Adrenal gland (tissue), 12 donors: Measurements from ENCODE around the gene PRMT7. TPM values are rescaled to one million over a fixed set of nuclear protein-coding genes. Genes with fewer than 3 reads are reported as not detected.

Source experiments
- DNase-seq, 7 donors: peaks; one replicate each; pipeline ENCODE4 v3.0.0-alpha.2; 2019 to 2020
- H3K27ac ChIP-seq, 5 donors: fragments of 200-600 bp; sonication (generic) in 4 of 5; 1 replicate in 3 of 5; 2 replicates in 2 of 5; pipeline versions ENCODE4 v1.5.1 to v1.8.0; 2016 to 2020; ENCODE audit warnings: mild to moderate bottlenecking in 1 of 5
- H3K27me3 ChIP-seq: fragments of 200-600 bp; 2 replicates; pipeline ENCODE4 v1.8.0; 2021
- H3K36me3 ChIP-seq, 2 donors: fragments of 200-600 bp; replicated peaks in 1 of 2; 1 replicate in 1 of 2; 2 replicates in 1 of 2; pipeline versions ENCODE4 v1.5.1 to v1.8.0; 2018 to 2022
- H3K4me1 ChIP-seq, 2 donors: fragments of 200-600 bp; replicated peaks in 1 of 2; 1 replicate in 1 of 2; 2 replicates in 1 of 2; pipeline versions ENCODE4 v1.5.1 to v1.8.0; 2018 to 2021
- H3K4me3 ChIP-seq, 4 donors: fragments of 200-600 bp; sonication (generic) in 3 of 4; one replicate each; pipeline ENCODE4 v1.5.1; 2016 to 2018
- H3K9me3 ChIP-seq, 3 donors: fragments of 200-600 bp; sonication (generic) in 1 of 3; replicated peaks in 1 of 3; 1 replicate in 2 of 3; 2 replicates in 1 of 3; pipeline versions ENCODE4 v1.5.1 to v1.8.0; 2016 to 2021
- POLR2A ChIP-seq, 2 donors: fragments of 450-650 bp; IDR thresholded peaks; one replicate each; pipeline ENCODE4 v1.6.1; 2017; ENCODE audit warnings: antibody characterized with exemption in 2 of 2, mild to moderate bottlenecking in 2 of 2, moderate library complexity in 1 of 2
- WGBS, 4 donors: extraction: QIAGEN DNeasy Blood & Tissue Kit in 2 of 4; methylation state at CpG; one replicate each; pipeline versions ENCODE4 v1.1.5 to v1.1.7; 2013 to 2017; 5-methylcytosine and 5-hydroxymethylcytosine counted together
- intact Hi-C, 2 donors: fragments of 100-400 bp; cut with DNase I; formaldehyde crosslinking; loops; one replicate each; pipeline versions ENCODE4 v1.14.1 to v1.15.0; 2022 to 2023
- polyA plus RNA-seq, 3 donors: library from polyadenylated mRNA; stranded (reverse); fragments of 200-250 nt in 2 of 3; fragments of 350-450 nt in 1 of 3; fragmentation: Illumina TruSeq in 1 of 3; extraction: RNeasy Lipid Tissue Mini Kit (QIAGEN cat#74804) in 1 of 3; gene quantifications; one replicate each; pipeline ENCODE4 v1.2.3, GENCODE V29; 2013 to 2014
- total RNA-seq, 9 donors: library from RNA; depleted of rRNA in 4 of 9; stranded (reverse); fragments of >200 nt in 4 of 9; fragments of 120-200 nt in 1 of 9; fragmentation: NEBNext Ultra II Directional in 1 of 9; extraction: Animal tissue kit (Norgen Biotek cat#: 25700) in 1 of 9; gene quantifications; one replicate each; pipeline versions ENCODE4 v1.1.0 to v1.2.4, GENCODE V29; 2013 to 2023
- TF ChIP-seq, protein P1 (sequence below), 6 experiments: fragments of 450-650 bp in 4 of 6; fragments of 200-600 bp in 2 of 6; sonication (generic) in 1 of 6; IDR thresholded peaks; 1 replicate in 5 of 6; 2 replicates in 1 of 6; pipeline versions ENCODE4 v1.5.1 to v1.8.0; 2016 to 2021; ENCODE audit warnings: antibody characterized with exemption in 6 of 6, mild to moderate bottlenecking in 2 of 6, moderate library complexity in 1 of 6
- donor health status: healthy with polysubstance abuse.
- donor health status: Bipolar disorder and iron deficiency.
- donor health status: DM: yes; HTN: yes; CAD: no.
- donor health status: DM: no; HTN: no; CAD: no.
- donor health status: DM: no; HTN: no; CAD: no.
- donor health status: DM: yes; HTN: yes; CAD: no.

PRMT7 gene
- total and polyA plus RNA-seq, 12 donors, result 30.0 to 141 (median 42.7) TPM

DNA sequence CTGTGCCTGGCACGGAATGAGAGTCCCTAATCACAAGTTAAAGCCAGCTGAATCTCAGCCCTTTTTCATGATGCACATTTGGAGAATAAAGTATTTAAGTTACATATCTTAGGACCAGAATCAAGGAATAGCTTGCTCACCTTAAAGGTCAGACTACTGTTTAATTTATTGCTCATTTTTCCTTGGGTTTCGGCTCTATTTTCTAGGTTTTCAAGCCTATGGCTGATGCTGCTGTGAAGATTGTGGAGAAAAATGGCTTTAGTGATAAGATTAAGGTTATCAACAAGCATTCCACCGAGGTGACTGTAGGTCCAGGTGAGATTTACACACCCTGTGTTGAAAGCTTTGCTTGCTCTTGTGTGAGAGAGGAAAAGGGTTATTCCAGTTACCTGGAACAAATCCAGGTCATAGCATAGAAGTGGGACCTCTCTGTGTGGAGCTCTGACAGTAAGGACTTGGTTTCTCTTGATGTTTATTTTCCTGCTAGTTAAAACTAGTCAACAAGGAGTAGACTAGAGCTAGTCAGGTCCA lies 18.1 kb downstream of the PRMT7 start:
- TF ChIP-seq POLR2A (IDR thresholded peaks at IDR 0.05), result no peak
- TF ChIP-seq, protein P1, sequence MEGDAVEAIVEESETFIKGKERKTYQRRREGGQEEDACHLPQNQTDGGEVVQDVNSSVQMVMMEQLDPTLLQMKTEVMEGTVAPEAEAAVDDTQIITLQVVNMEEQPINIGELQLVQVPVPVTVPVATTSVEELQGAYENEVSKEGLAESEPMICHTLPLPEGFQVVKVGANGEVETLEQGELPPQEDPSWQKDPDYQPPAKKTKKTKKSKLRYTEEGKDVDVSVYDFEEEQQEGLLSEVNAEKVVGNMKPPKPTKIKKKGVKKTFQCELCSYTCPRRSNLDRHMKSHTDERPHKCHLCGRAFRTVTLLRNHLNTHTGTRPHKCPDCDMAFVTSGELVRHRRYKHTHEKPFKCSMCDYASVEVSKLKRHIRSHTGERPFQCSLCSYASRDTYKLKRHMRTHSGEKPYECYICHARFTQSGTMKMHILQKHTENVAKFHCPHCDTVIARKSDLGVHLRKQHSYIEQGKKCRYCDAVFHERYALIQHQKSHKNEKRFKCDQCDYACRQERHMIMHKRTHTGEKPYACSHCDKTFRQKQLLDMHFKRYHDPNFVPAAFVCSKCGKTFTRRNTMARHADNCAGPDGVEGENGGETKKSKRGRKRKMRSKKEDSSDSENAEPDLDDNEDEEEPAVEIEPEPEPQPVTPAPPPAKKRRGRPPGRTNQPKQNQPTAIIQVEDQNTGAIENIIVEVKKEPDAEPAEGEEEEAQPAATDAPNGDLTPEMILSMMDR (IDR thresholded peaks at IDR 0.05), result peak in 1 of 6 experiments; percentile 31
- intact Hi-C loops, result loop anchor here (2.0 to 5.0 kb wide), 3 partner anchors 66 to 87 kb away; partner anchors contain the start of gene SLC7A6 (in 1 of the 2)
- H3K4me3 ChIP-seq, result no peak overlapping the region
- H3K36me3 ChIP-seq, result peaks cover 0 to 40% of the 10 kb centered on the region in 2 donors
- H3K27me3 ChIP-seq, result no peaks in the 10 kb centered on the region
- WGBS, 4 donors, result 18 to 47% (median 32%) methylated on average over 3 of the region's 3 CpGs
- no peaks in the 10 kb centered on the region for H3K9me3 ChIP-seq
- H3K4me1 ChIP-seq, result peaks cover 13 to 34% of the 10 kb centered on the region in 2 donors
- no peak for DNase-seq
- no peak overlapping the region for H3K27ac ChIP-seq

DNA sequence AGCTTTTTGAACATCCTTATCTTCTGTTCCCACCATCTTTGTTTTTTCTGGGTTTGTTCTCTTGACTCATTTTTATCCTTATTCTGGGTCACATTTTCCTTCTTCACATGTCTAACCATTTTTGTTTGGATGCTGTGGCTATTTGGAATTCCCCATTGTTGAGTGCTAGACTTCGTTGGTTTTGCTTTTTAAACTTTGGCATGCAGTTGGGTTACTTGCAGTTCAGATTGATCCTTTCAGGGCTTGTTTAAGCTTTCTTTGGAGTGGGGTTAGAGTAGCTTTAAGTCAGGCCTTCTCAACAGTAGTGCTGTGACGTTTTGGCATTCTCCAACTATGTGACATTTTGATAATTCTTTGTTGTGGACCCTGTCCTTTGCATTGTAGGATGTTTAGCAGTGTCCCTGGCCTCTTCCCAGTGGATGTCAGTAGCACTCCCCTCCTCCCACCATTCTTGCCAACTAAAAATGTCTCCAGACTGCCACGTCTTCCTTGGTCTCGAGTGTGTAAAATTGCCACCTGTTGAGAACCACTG lies 21.1 kb downstream of the PRMT7 start:
- DNase-seq, result no peak
- peak overlapping the region in 2 of 5 donors; percentile 73 to 77 for H3K27ac ChIP-seq
- no peaks in the 10 kb centered on the region for H3K27me3 ChIP-seq
- WGBS, 4 donors, result 25 to 32% (median 26%) methylated on average over 2 to 4 of the region's 4 CpGs
- H3K4me3 ChIP-seq, result no peak overlapping the region
- TF ChIP-seq, protein P1 (IDR thresholded peaks at IDR 0.05), result no peak
- TF ChIP-seq POLR2A (IDR thresholded peaks at IDR 0.05), result no peak
- H3K4me1 ChIP-seq, result peaks cover 4 to 21% of the 10 kb centered on the region in 2 donors
- no peaks in the 10 kb centered on the region for H3K9me3 ChIP-seq
- peaks cover 0 to 12% of the 10 kb centered on the region in 2 donors for H3K36me3 ChIP-seq
- intact Hi-C loops, result no loop called here

DNA sequence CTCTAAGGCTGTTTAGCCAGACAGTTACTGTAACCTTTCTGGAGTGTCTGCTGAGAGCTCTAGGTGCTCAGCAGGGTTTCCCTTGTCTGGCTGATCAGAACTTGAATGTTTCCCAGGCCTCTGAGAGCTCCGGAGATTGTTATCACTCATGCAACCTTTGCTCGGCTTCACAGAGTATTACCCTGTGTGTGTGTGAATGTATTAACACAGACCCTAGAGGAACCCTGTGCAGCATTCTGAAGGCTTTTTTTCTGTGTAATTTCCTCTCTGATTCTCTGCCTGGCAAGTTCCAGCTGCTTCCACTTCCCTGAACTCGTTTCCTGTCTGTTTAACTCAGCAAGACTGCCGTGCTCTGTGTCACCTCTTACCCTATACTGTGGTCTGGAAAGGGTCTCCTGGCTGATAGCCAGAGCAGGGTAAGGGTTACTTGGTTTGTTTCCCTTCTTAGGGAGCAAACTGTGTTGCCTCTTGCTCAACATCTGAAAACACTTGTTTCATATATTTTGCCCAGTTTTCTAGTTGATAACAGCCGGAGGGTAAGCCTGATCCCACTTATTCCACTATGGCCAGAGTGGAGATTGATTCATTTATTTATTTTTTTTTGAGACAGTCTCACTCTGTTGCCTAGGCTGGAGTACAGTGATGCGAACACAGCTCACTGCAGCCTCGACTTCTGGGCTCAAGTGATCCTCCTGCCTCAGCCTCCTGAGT lies 21.7 kb downstream of the PRMT7 start:
- H3K36me3 ChIP-seq, result peaks cover 0 to 16% of the 10 kb centered on the region in 2 donors
- intact Hi-C loops, result no loop called here
- H3K9me3 ChIP-seq, result no peaks in the 10 kb centered on the region
- TF ChIP-seq, protein P1 (IDR thresholded peaks at IDR 0.05), result no peak
- no peak for TF ChIP-seq POLR2A (IDR thresholded peaks at IDR 0.05)
- H3K4me3 ChIP-seq, result no peak overlapping the region
- H3K27ac ChIP-seq, result peak overlapping the region in 2 of 5 donors; percentile 73 to 77
- H3K4me1 ChIP-seq, result peaks cover 4 to 21% of the 10 kb centered on the region in 2 donors
- 53 to 58% (median 55%) methylated on average over 7 of the region's 7 CpGs for WGBS, 4 donors
- DNase-seq, result peak; percentile 52 to 82 (median 65)
- no peaks in the 10 kb centered on the region for H3K27me3 ChIP-seq

DNA sequence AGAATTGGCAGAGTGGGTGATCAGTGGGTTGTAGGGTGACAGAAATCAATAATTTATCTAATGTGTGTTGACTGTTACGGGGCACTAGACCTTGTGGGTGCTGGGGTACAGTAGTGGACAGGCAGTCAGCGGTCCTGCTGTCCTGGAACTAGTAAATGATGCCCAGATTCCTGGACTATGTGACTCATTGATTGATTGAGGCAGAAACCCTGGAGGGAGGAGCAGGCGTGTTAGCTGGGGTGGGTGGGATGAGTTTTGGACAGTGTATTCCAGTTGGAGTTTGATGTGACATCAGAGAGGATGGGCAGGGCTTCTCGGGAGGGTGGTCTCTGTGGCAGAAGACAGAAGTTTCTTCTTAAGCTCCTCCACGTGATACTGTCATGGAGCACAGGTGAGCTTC lies 24.4 kb downstream of the PRMT7 start:
- Histone ChIP-seq H3K4me3 (no peak overlapping the region), H3K4me1 (peaks cover 4 to 21% of the 10 kb centered on the region in 2 donors), H3K9me3 (no peaks in the 10 kb centered on the region), H3K27ac (no peak overlapping the region), H3K27me3 (no peaks in the 10 kb centered on the region), H3K36me3 (peaks cover 0 to 37% of the 10 kb centered on the region in 2 donors)
- no peak for DNase-seq
- intact Hi-C loops, result no loop called here
- WGBS, 4 donors, result 89 to 96% (median 90%) methylated on average over 5 of the region's 5 CpGs
- TF ChIP-seq, protein P1 (IDR thresholded peaks at IDR 0.05), result no peak
- TF ChIP-seq POLR2A (IDR thresholded peaks at IDR 0.05), result no peak
